ENCODE data around the gene SPECC1L.

Gene SPECC1L

GRCh38 chr22:24359452-24360120 is 89.0 kb downstream of the SPECC1L start:
- no peak for DNase-seq (ENCODE audit: low read depth in 2 of 2)

- no peak for DNase-seq (ENCODE audit: low read depth in 2 of 2)
Measured at GRCh38 chr22:24361976-24362646, 91.5 kb downstream of the SPECC1L start.

- no peak for DNase-seq (ENCODE audit: low read depth in 2 of 2)
Measured at GRCh38 chr22:24363243-24363642, 92.6 kb downstream of the SPECC1L start.

GRCh38 chr22:24366701-24367100 is 96.1 kb downstream of the SPECC1L start:
- DNase-seq (ENCODE audit: low read depth in 2 of 2), result no peak

- DNase-seq (ENCODE audit: low read depth in 2 of 2), result no peak
Measured at GRCh38 chr22:24367841-24368240, 97.2 kb downstream of the SPECC1L start.

- DNase-seq (ENCODE audit: low read depth in 2 of 2), result no peak
Measured at GRCh38 chr22:24370401-24370800, 99.8 kb downstream of the SPECC1L start.

- no peak for DNase-seq (ENCODE audit: low read depth in 2 of 2)
Measured at GRCh38 chr22:24376002-24376401, 105.4 kb downstream of the SPECC1L start.

- DNase-seq (ENCODE audit: low read depth in 2 of 2), result no peak
Measured at GRCh38 chr22:24376586-24376985, 106.0 kb downstream of the SPECC1L start.

GRCh38 chr22:24379536-24379935 is 108.9 kb downstream of the SPECC1L start:
- DNase-seq (ENCODE audit: low read depth in 2 of 2), result no peak

- DNase-seq (ENCODE audit: low read depth in 2 of 2), result no peak
Measured at GRCh38 chr22:24380220-24380904, 109.7 kb downstream of the SPECC1L start.

- DNase-seq (ENCODE audit: low read depth in 2 of 2), result no peak
Measured at GRCh38 chr22:24380905-24381230, 110.2 kb downstream of the SPECC1L start.

- no peak for DNase-seq (ENCODE audit: low read depth in 2 of 2)
Measured at GRCh38 chr22:24383061-24383460, 112.4 kb downstream of the SPECC1L start.

- DNase-seq (ENCODE audit: low read depth in 2 of 2), result no peak
Measured at GRCh38 chr22:24384131-24384530, 113.5 kb downstream of the SPECC1L start.

- DNase-seq (ENCODE audit: low read depth in 2 of 2), result no peak
Measured at GRCh38 chr22:24386937-24387471, 116.4 kb downstream of the SPECC1L start.

GRCh38 chr22:24389680-24390079 is 119.0 kb downstream of the SPECC1L start:
- DNase-seq (ENCODE audit: low read depth in 2 of 2), result no peak

GRCh38 chr22:24390156-24390555 is 119.5 kb downstream of the SPECC1L start:
- no peak for DNase-seq (ENCODE audit: low read depth in 2 of 2)

- DNase-seq (ENCODE audit: low read depth in 2 of 2), result no peak
Measured at GRCh38 chr22:24390576-24390975, 119.9 kb downstream of the SPECC1L start.

- DNase-seq (ENCODE audit: low read depth in 2 of 2), result no peak
Measured at GRCh38 chr22:24391836-24392217, 121.2 kb downstream of the SPECC1L start.

GRCh38 chr22:24392218-24392931 is 121.7 kb downstream of the SPECC1L start:
- DNase-seq (ENCODE audit: low read depth in 2 of 2), result no peak

GRCh38 chr22:24393012-24393559 is 122.5 kb downstream of the SPECC1L start:
- no peak for DNase-seq (ENCODE audit: low read depth in 2 of 2)

GRCh38 chr22:24393848-24394247 is 123.2 kb downstream of the SPECC1L start:
- DNase-seq (ENCODE audit: low read depth in 2 of 2), result no peak

GRCh38 chr22:24394254-24394653 is 123.6 kb downstream of the SPECC1L start:
- no peak for DNase-seq (ENCODE audit: low read depth in 2 of 2)

Measured in activated CD4-positive, alpha-beta T cell treated with anti-CD3 and anti-CD28 coated beads for 24 hours (primary cell).